Vagina (tissue), 2 donors: ENCODE results near the gene SPECC1L.

Source experiments
- POLR2AphosphoS5 ChIP-seq, 2 donors: sonication (generic); formaldehyde crosslinking; IDR thresholded peaks; one replicate each; pipeline ENCODE4 v1.9.0; 2017; ENCODE audit warnings: antibody characterized with exemption in 2 of 2, mild to moderate bottlenecking in 2 of 2, low read depth in 1 of 2; ENCODE audit not compliant: insufficient read depth in 1 of 2
- TF ChIP-seq, protein P1 (sequence below), 3 experiments: fragments of 450-650 bp in 2 of 3; fragments of 200-600 bp in 1 of 3; sonication (generic) in 1 of 3; IDR thresholded peaks; one replicate each; pipeline ENCODE4 v1.5.1; 2017 to 2019; ENCODE audit warnings: antibody characterized with exemption in 3 of 3, mild to moderate bottlenecking in 2 of 3, moderate library complexity in 2 of 3

DNA sequence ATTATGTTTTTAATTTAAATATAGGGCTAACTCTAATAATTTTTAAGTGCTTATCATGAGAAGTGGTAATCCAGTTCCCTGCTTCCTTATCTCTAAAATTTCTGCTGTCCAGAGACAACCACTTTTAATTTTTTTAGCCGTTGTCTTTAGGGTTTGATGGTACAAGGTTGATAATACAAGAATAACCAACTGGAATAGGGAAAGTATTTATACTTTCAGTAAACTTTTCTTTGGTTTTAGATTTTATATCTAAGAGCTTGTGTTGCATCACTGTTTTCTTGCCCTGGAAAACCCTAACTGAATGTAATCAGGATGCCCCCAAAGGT is 110.2 kb downstream of the SPECC1L start:
- no peak for TF ChIP-seq POLR2AphosphoS5 (IDR thresholded peaks at IDR 0.05; ENCODE audit: insufficient read depth in 1 of 2, low read depth in 1 of 2)
- TF ChIP-seq, protein P1, sequence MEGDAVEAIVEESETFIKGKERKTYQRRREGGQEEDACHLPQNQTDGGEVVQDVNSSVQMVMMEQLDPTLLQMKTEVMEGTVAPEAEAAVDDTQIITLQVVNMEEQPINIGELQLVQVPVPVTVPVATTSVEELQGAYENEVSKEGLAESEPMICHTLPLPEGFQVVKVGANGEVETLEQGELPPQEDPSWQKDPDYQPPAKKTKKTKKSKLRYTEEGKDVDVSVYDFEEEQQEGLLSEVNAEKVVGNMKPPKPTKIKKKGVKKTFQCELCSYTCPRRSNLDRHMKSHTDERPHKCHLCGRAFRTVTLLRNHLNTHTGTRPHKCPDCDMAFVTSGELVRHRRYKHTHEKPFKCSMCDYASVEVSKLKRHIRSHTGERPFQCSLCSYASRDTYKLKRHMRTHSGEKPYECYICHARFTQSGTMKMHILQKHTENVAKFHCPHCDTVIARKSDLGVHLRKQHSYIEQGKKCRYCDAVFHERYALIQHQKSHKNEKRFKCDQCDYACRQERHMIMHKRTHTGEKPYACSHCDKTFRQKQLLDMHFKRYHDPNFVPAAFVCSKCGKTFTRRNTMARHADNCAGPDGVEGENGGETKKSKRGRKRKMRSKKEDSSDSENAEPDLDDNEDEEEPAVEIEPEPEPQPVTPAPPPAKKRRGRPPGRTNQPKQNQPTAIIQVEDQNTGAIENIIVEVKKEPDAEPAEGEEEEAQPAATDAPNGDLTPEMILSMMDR (IDR thresholded peaks at IDR 0.05), result no peak
